ENCODE data around the gene MTREX.
"Not testable (repeated sequence)": the region's sequence is repeated elsewhere in the genome, so short reads cannot be mapped to it uniquely, and the experiment has no call there.

MTREX gene

DNA sequence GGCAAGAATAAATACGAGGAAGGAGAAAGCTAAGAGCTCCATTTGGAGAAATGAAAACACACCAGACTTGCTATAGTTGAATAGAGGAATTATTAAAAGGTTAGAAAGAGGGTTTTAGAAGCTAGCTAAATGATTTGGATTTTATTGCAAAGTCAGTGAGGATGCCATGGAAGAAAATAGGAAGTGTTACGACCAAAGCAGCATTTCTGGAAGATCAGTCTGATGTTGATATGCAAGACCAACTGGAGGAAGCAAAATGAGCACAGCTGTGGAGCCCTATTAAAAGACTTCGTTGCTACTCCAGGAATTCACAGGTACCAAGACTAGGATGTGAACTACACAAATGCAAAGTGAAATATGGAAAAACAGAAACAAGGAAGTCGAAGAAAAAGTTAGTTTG lies 2.4 kb upstream of the MTREX start:
- no peak overlapping the region for H3K27ac ChIP-seq (ENCODE audit: low read depth, low read length)
- peaks cover 29% of the 10 kb centered on the region for H3K4me1 ChIP-seq (ENCODE audit: control insufficient read depth, insufficient read depth, low read length, unreplicated experiment)
- H3K36me3 ChIP-seq (ENCODE audit: insufficient read depth, low read length): peaks cover 27% of the 10 kb centered on the region
- H2AFZ ChIP-seq (ENCODE audit: low read length, unreplicated experiment): no peak overlapping the region
- H3K79me2 ChIP-seq (ENCODE audit: control insufficient read depth, insufficient read depth, low read length, unreplicated experiment): peaks cover 87% of the 10 kb centered on the region
- H3K4me3 ChIP-seq (ENCODE audit: low read depth, low read length): peak overlapping the region; percentile 89
- H3K27me3 ChIP-seq (ENCODE audit: insufficient read depth, low read length): no peaks in the 10 kb centered on the region

DNA sequence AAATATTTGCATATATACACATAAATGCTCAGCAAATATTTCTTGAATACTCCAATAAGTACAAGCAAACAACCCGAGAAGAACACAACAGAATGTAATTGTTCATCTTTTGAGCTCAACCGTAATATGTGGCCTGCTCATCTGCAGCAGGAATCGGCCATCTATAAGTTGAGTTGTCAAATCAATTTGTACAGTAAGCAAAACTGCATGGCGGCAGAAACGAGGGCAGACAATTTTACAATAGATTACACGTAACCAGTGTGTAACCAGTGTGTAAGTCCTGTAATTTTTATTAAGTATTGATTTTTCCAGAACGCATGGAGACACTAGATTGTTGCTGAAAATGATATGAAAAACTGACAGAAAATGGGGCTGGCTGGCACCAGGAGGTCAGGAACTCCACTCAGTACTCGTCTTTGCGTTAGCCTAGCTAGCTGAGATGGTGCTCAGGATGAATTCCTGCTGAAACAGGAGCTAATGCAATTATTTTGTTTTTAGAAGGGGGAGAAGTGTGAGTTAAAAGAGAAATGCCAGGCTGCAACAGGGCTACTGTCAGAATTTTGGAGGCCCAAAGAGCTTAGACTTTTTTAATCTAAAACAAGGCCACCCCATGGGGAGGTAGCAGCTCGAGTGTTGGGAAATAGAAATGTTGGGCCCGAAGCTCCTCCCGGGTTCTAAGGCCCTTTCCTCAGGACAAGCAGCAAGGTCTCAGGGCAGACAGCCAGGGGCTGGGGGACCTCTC lies 977 bp upstream of the MTREX start:
- Histone ChIP-seq H2AFZ (ENCODE audit: low read length, unreplicated experiment) (peak overlapping the region; percentile 54), H3K27me3 (ENCODE audit: insufficient read depth, low read length) (no peaks in the 10 kb centered on the region), H3K4me1 (ENCODE audit: control insufficient read depth, insufficient read depth, low read length, unreplicated experiment) (peaks cover 34% of the 10 kb centered on the region), H3K79me2 (ENCODE audit: control insufficient read depth, insufficient read depth, low read length, unreplicated experiment) (peaks cover 93% of the 10 kb centered on the region), H3K27ac (ENCODE audit: low read depth, low read length) (peak overlapping the region; percentile 90), H3K4me3 (ENCODE audit: low read depth, low read length) (peak overlapping the region; percentile 89), H3K36me3 (ENCODE audit: insufficient read depth, low read length) (peaks cover 17% of the 10 kb centered on the region)

DNA sequence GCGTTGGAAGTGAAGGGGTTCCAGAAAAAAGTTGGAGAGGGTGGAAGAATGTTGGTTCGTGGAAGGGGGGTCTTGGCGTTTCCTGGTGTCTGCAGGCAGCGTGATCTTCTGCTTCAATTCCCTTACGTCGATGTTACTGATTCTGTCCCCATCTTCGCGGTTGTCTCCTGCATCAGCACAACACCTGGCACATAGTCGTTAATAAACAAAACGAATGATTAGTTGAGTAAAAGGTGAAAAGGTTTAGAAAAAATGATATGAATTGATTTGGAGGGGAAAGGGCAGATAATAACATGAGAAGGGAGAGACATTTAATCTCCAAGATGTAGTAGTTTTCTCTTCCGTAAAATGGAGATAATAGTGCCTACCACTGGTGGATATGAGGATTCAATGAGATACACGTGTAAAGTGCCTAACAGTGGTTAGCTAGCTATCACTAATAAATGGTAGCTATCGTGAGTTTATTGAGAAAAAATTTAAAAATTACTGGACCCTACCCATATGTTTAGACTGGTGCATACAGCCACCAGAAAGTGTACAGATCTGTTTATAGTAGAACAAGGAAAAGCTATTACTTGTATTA lies 556 bp downstream of the MTREX start:
- no peaks in the 10 kb centered on the region for H3K27me3 ChIP-seq (ENCODE audit: insufficient read depth, low read length)
- H3K36me3 ChIP-seq (ENCODE audit: insufficient read depth, low read length): peaks cover 10% of the 10 kb centered on the region; the same call in 1 of the 2 replicates
- H3K4me1 ChIP-seq (ENCODE audit: control insufficient read depth, insufficient read depth, low read length, unreplicated experiment): peaks cover 34% of the 10 kb centered on the region
- peak overlapping the region; percentile 89 for H3K4me3 ChIP-seq (ENCODE audit: low read depth, low read length)
- H3K79me2 ChIP-seq (ENCODE audit: control insufficient read depth, insufficient read depth, low read length, unreplicated experiment): peaks cover 92% of the 10 kb centered on the region
- peak overlapping the region; percentile 65 for H2AFZ ChIP-seq (ENCODE audit: low read length, unreplicated experiment)
- H3K27ac ChIP-seq (ENCODE audit: low read depth, low read length): peak overlapping the region; percentile 90

DNA sequence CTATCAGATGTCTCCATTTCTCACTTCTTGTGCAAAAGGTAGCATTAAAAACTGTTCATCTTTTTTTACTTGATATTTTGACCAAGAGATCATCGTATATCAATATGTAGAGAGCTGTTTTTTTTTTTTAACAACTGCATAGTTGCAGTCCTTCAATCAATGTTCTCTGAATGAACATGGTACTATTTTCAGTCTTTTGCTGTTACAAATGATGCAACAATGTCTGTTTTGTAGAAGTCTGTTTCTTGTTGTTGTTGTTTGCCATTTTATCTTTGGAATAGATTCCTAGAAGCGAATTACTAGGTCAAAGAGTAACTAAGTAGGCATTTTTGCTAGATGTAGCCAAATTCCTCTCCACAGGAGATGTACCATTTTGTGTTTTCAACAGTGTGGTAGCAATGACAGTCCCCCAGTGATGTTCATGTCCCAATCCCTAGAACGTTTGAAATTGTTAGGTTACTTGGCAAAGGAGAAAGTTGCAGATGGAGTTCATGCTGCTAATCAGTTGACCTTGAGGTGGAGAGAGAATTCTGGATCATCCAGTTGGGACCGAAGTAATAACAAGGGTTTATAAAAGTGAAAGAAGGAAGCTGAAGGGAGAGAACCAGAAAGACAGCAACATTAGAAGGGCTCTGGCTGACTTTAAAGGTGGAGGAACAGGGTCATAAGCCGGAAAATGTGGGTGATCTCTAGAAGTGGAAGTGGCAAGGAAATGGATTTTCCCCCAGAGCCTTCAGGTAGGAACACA lies 6.3 kb downstream of the MTREX start:
- Histone ChIP-seq H3K4me1 (ENCODE audit: control insufficient read depth, insufficient read depth, low read length, unreplicated experiment) (peaks cover 14% of the 10 kb centered on the region), H3K36me3 (ENCODE audit: insufficient read depth, low read length) (peaks cover 15% of the 10 kb centered on the region), H2AFZ (ENCODE audit: low read length, unreplicated experiment) (no peak overlapping the region), H3K4me3 (ENCODE audit: low read depth, low read length) (no peak overlapping the region), H3K79me2 (ENCODE audit: control insufficient read depth, insufficient read depth, low read length, unreplicated experiment) (peaks cover 84% of the 10 kb centered on the region), H3K27ac (ENCODE audit: low read depth, low read length) (no peak overlapping the region), H3K27me3 (ENCODE audit: insufficient read depth, low read length) (no peaks in the 10 kb centered on the region)

DNA sequence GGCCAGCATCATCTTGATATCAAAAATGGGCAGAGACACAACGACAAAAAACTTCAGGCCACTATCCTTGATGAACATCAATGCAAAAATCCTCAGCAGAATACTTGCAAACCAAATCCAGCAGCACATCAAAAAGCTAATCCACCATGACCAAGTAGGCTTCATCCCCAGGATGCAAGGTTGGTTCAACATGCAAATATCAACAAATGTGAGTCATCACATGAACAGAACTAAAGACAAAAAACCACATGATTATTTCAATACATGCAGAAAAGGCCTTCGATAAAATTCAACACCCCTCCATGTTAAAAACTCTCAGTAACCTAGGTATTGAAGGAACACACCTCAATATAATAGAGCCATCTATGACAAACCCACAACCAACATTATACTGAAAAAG lies 8.5 kb downstream of the MTREX start:
- H3K79me2 ChIP-seq (ENCODE audit: control insufficient read depth, insufficient read depth, low read length, unreplicated experiment): peaks cover 80% of the 10 kb centered on the region

DNA sequence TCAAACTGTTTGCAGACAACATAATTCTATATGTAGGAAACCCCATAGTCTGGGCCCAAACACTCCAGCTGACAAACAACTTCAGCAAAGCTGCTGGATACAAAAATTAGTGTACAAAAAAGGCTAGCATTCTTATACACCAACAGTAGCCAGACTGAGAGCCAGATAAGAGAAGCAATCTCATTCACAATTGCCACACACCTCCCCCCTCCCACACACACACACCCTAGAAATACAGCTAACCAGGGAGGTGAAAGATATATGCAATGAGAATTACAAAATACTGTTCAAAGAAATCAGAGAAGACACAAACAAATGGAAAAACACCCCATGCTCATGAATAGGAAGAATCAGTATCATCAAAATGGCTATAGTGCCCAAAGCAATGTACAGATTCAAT lies 9.0 kb downstream of the MTREX start:
- Histone ChIP-seq H3K27me3 (ENCODE audit: insufficient read depth, low read length) (no peaks in the 10 kb centered on the region), H3K4me1 (ENCODE audit: control insufficient read depth, insufficient read depth, low read length, unreplicated experiment) (peaks cover 8% of the 10 kb centered on the region), H3K27ac (ENCODE audit: low read depth, low read length) (no peak overlapping the region), H3K79me2 (ENCODE audit: control insufficient read depth, insufficient read depth, low read length, unreplicated experiment) (peaks cover 80% of the 10 kb centered on the region), H3K36me3 (ENCODE audit: insufficient read depth, low read length) (peaks cover 14% of the 10 kb centered on the region), H2AFZ (ENCODE audit: low read length, unreplicated experiment) (no peak overlapping the region), H3K4me3 (ENCODE audit: low read depth, low read length) (no peak overlapping the region)

More for the DNA sequence above, 8.5 kb downstream of the MTREX start:
- Histone ChIP-seq H2AFZ (ENCODE audit: low read length, unreplicated experiment) (no peak overlapping the region), H3K27me3 (ENCODE audit: insufficient read depth, low read length) (no peaks in the 10 kb centered on the region), H3K36me3 (ENCODE audit: insufficient read depth, low read length) (peaks cover 15% of the 10 kb centered on the region), H3K4me1 (ENCODE audit: control insufficient read depth, insufficient read depth, low read length, unreplicated experiment) (peaks cover 8% of the 10 kb centered on the region), H3K27ac (ENCODE audit: low read depth, low read length) (no peak overlapping the region), H3K4me3 (ENCODE audit: low read depth, low read length) (no peak overlapping the region)

DNA sequence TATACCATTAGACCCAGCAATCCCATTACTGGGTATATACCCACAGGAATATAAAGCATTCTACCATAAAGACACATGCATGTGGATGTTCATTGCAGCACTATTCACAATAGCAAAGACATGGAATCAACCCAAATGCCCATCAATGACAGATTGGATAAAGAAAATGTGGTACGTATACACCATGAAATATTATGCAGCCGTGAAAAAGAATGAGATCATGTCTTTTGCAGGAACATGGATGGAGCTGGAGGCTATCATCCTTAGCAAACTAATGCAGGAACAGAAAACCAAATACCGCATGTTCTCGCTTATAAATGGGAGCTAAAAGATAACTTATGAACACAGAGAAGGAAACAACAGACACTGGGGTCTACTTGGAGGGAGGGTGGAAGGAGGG lies 10.4 kb downstream of the MTREX start:
- H3K4me1 ChIP-seq (ENCODE audit: control insufficient read depth, insufficient read depth, low read length, unreplicated experiment); H3K27ac ChIP-seq (ENCODE audit: low read depth, low read length); H3K27me3 ChIP-seq (ENCODE audit: insufficient read depth, low read length); H2AFZ ChIP-seq (ENCODE audit: low read length, unreplicated experiment); H3K36me3 ChIP-seq (ENCODE audit: insufficient read depth, low read length); H3K4me3 ChIP-seq (ENCODE audit: low read depth, low read length): not testable (repeated sequence)
- peaks cover 76% of the 10 kb centered on the region for H3K79me2 ChIP-seq (ENCODE audit: control insufficient read depth, insufficient read depth, low read length, unreplicated experiment)

DNA sequence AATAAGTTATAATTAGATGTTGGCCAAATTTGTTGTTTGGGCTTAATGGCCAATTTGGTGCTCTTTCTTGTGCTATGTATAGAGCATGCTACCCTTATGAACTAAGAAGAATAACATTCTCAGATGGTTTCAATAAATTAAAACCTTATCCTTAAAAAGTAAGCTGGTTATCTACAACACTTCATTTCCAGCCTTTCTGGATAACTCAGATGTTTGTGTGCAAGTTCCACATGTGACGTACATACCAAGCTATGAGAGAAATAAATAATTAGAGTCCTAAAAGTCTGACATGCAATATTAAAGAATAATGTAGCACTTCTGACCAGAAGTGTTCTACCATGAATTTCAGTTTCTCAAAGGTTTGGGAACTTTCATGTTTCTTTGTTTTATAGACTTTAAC lies 11.7 kb downstream of the MTREX start:
- peaks cover 2% of the 10 kb centered on the region; the same call in 1 of the 2 replicates for H3K36me3 ChIP-seq (ENCODE audit: insufficient read depth, low read length)

DNA sequence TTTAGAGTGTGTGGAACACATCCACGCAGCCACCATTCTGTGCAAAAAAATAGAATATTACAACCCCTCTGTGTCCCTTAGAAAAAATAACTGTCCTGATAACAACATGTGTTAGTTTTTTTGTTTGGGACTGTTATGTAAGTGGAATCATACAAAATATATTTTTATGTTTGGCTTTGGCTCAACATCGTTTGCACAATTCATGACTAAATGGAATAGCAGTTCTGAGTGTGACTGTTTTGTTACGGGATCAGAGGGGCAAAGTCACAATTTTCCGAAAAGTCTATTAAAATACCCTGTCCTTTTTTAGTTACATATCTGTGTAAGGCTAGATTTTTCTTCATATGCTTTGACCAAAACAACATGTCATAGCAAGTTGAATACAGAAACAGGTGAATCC lies 12.8 kb downstream of the MTREX start:
- peaks cover 8% of the 10 kb centered on the region for H3K4me1 ChIP-seq (ENCODE audit: control insufficient read depth, insufficient read depth, low read length, unreplicated experiment)
- H3K4me3 ChIP-seq (ENCODE audit: low read depth, low read length): no peak overlapping the region
- H3K79me2 ChIP-seq (ENCODE audit: control insufficient read depth, insufficient read depth, low read length, unreplicated experiment): peaks cover 54% of the 10 kb centered on the region
- H3K27me3 ChIP-seq (ENCODE audit: insufficient read depth, low read length): no peaks in the 10 kb centered on the region
- H2AFZ ChIP-seq (ENCODE audit: low read length, unreplicated experiment): no peak overlapping the region
- H3K36me3 ChIP-seq (ENCODE audit: insufficient read depth, low read length): no peaks in the 10 kb centered on the region
- H3K27ac ChIP-seq (ENCODE audit: low read depth, low read length): no peak overlapping the region

More for the DNA sequence above, 11.7 kb downstream of the MTREX start:
- Histone ChIP-seq H3K79me2 (ENCODE audit: control insufficient read depth, insufficient read depth, low read length, unreplicated experiment) (peaks cover 64% of the 10 kb centered on the region), H3K4me3 (ENCODE audit: low read depth, low read length) (no peak overlapping the region), H3K27ac (ENCODE audit: low read depth, low read length) (no peak overlapping the region), H3K27me3 (ENCODE audit: insufficient read depth, low read length) (no peaks in the 10 kb centered on the region), H3K4me1 (ENCODE audit: control insufficient read depth, insufficient read depth, low read length, unreplicated experiment) (peaks cover 8% of the 10 kb centered on the region), H2AFZ (ENCODE audit: low read length, unreplicated experiment) (no peak overlapping the region)

DNA sequence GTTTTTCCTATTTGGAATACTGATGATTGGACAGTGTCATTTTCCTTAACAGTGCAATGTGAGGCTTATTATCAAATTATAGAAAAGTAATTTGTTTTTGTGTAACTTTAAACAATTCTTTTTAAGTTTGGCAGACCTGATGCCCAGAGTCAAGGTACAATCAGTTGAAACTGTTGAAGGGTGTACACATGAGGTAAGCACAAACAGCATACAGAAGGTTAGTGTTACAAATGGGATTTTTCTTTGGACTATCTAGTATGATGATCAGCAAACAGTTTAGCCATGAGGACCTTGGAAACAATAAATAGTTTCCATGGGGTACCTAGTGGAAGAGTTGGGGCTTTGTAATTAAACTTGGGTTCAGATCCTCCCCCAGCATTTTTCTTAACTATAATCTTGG lies 16.2 kb downstream of the MTREX start:
- no peak overlapping the region for H3K4me3 ChIP-seq (ENCODE audit: low read depth, low read length)
- peaks cover 8% of the 10 kb centered on the region for H3K4me1 ChIP-seq (ENCODE audit: control insufficient read depth, insufficient read depth, low read length, unreplicated experiment)
- peaks cover 37% of the 10 kb centered on the region for H3K79me2 ChIP-seq (ENCODE audit: control insufficient read depth, insufficient read depth, low read length, unreplicated experiment)
- no peak overlapping the region for H2AFZ ChIP-seq (ENCODE audit: low read length, unreplicated experiment)
- no peaks in the 10 kb centered on the region for H3K27me3 ChIP-seq (ENCODE audit: insufficient read depth, low read length)
- H3K27ac ChIP-seq (ENCODE audit: low read depth, low read length): no peak overlapping the region
- peaks cover 6% of the 10 kb centered on the region for H3K36me3 ChIP-seq (ENCODE audit: insufficient read depth, low read length)
